HG02852 (cell line): ENCODE data around the gene ST6GALNAC3.
"Not testable (repeated sequence)": the region's sequence is repeated elsewhere in the genome, so short reads cannot be mapped to it uniquely, and the experiment has no call there.

Source experiments
- ATAC-seq: cut with Tn5 transposase; IDR thresholded peaks from one replicate; pipeline ENCODE4 v1.9.1; 2021; ENCODE audit warnings: mild to moderate bottlenecking, moderate library complexity; ENCODE audit not compliant: unreplicated experiment

The ST6GALNAC3 gene

GRCh38 chr1:76105372-76105771 lies 30.8 kb downstream of the ST6GALNAC3 start:
- ATAC-seq = no peak

GRCh38 chr1:76106251-76106650 lies 31.7 kb downstream of the ST6GALNAC3 start:
- ATAC-seq = no peak

GRCh38 chr1:76106719-76107235 lies 32.2 kb downstream of the ST6GALNAC3 start:
- no peak for ATAC-seq

- no peak for ATAC-seq
These were observed 34.9 kb downstream of the ST6GALNAC3 start for GRCh38 chr1:76109404-76109803.

- ATAC-seq = no peak
These were observed 35.5 kb downstream of the ST6GALNAC3 start for GRCh38 chr1:76109901-76110560.

GRCh38 chr1:76110666-76111065 lies 36.1 kb downstream of the ST6GALNAC3 start:
- ATAC-seq = no peak

GRCh38 chr1:76112321-76112720 lies 37.8 kb downstream of the ST6GALNAC3 start:
- not testable (repeated sequence) for ATAC-seq

- ATAC-seq = no peak
These were observed 38.9 kb downstream of the ST6GALNAC3 start for GRCh38 chr1:76113446-76113845.

GRCh38 chr1:76115171-76115570 lies 40.6 kb downstream of the ST6GALNAC3 start:
- no peak for ATAC-seq

- no peak for ATAC-seq
These were observed 47.3 kb downstream of the ST6GALNAC3 start for GRCh38 chr1:76121850-76122249.

GRCh38 chr1:76122271-76122670 lies 47.7 kb downstream of the ST6GALNAC3 start:
- no peak for ATAC-seq

- ATAC-seq = not testable (repeated sequence)
These were observed 49.0 kb downstream of the ST6GALNAC3 start for GRCh38 chr1:76123411-76124064.

- no peak for ATAC-seq
These were observed 49.6 kb downstream of the ST6GALNAC3 start for GRCh38 chr1:76124196-76124595.

GRCh38 chr1:76125473-76126219 lies 51.1 kb downstream of the ST6GALNAC3 start:
- ATAC-seq = no peak

- ATAC-seq = no peak
These were observed 53.5 kb downstream of the ST6GALNAC3 start for GRCh38 chr1:76128096-76128495.

- ATAC-seq = no peak
These were observed 55.2 kb downstream of the ST6GALNAC3 start for GRCh38 chr1:76129731-76130130.

GRCh38 chr1:76130992-76131391 lies 56.4 kb downstream of the ST6GALNAC3 start:
- no peak for ATAC-seq

GRCh38 chr1:76133977-76134376 lies 59.4 kb downstream of the ST6GALNAC3 start:
- no peak for ATAC-seq

- no peak for ATAC-seq
These were observed 61.3 kb downstream of the ST6GALNAC3 start for GRCh38 chr1:76135835-76136234.

GRCh38 chr1:76136894-76137293 lies 62.3 kb downstream of the ST6GALNAC3 start:
- ATAC-seq = peak; percentile 65

- ATAC-seq = no peak
These were observed 63.2 kb downstream of the ST6GALNAC3 start for GRCh38 chr1:76137746-76138145.

- ATAC-seq = no peak
These were observed 63.7 kb downstream of the ST6GALNAC3 start for GRCh38 chr1:76138217-76138616.
